NCI-H345 (cell line): ENCODE measurements around the gene MYO1B.

Experiments
- DNase-seq: peaks from one replicate; lab custom pipeline; 2025; lab: John Stamatoyannopoulos, UW

MYO1B gene

DNA sequence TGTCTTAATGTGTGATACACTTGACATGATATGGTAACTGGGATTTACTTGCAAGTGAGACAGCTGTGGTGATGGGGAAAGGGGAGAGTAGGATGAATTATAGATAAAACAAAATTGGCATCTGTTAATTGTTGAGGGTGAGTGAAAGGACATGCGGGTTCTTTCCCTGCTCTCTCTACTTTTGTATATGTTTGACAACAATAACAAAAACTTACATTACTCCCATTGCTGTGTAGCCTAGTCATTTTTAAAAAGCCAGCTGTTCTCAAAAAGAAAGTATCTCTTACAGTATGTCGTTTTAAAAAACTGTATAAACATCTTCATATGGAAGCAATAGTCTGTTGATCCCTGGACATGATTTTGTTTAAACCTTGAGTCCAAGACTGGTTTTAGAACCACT is 117.6 kb downstream of the MYO1B start:
- no peak for DNase-seq

DNA sequence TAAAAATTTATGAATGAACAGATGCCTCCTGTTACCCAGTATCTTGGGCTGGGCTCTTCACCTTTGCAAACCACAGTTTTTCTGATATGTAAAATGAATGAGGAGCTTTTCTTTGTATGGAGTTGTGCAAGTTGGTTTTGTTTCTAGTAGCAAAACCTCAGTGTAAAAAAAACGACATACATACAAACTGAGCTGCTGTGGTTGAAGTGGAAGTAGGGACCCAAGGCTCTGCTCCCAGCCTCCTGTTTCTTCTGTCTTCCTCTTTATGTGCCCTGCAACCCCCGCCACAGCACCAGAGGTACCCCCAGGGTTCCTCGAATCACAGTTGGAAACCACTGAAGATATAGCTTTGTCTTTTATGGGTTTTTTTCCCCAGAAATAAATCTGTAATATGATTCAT is 118.1 kb downstream of the MYO1B start:
- DNase-seq = no peak

DNA sequence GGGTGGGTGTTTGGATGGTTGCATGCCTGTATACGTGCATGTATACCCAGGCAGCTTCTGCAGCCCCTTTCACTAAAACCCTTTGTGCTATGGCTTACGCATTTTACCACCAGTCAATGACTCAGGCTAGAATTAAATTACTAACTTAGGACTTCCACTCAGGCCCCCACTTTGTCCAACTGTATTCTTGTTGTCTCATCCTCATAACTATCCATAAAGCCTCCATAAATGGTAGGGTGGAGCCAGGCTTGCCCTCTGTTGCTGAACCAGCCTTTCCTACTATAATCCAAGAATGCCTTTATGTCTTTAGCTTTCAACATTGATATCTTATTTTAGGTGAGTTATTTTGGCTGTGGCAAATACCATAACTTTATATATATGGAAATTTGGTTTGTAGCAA is 119.9 kb downstream of the MYO1B start:
- no peak for DNase-seq

DNA sequence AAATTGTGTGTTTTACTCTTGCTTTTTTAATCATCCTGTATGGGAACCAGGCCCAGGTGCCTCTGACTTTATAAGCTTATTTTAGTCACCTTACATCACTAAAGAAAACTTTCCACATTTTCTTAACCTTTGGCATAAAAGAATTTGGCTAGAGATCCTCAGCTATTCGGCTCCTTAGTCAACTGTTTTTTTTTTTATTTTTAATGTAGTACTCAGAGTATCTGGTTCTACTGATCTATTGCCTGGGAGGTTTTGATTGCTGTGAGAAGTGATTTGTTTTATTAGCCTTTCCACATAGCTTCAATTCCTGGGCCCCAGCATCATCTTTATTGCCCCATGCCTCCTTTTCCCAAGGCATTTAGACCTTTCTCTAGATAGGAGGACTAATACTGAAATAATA is 121.0 kb downstream of the MYO1B start:
- DNase-seq = no peak

DNA sequence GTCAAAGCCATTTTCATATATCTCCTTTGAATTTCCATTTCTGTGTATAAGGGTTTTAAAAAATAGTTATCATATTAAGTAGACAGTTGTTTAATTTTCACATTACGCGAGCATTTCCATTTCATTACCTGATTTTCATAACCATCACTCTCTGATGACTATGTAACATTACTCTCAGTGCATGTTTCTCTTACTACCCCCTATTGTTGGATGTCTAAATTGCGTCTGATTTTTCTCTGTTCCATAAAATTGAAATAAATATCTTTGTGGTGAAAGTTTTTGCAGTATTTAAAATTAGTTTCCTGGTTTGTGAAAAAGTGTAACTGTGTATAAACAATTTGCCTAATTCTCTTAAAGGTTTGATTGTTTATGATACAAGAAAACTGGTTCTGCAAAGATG is 123.8 kb downstream of the MYO1B start:
- no peak for DNase-seq

DNA sequence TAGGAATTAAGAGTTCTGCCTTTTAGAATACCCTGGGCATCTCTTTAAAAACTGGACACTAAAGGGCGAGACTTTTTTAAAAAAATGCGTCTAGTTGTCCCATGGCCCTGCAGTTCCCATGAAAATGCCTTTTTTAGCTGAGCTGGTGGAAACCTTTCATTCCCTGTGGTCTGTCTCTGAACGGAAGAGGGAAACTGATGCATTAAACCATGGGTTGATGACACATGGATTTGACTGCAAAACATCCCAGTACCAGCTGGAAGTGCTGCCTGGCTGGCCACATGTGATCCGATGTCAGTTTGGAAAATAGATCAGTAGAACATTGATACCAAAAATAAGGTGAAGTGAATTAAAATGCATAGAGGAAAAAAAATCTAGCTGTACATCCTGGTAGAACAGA is 129.2 kb downstream of the MYO1B start:
- DNase-seq = no peak

DNA sequence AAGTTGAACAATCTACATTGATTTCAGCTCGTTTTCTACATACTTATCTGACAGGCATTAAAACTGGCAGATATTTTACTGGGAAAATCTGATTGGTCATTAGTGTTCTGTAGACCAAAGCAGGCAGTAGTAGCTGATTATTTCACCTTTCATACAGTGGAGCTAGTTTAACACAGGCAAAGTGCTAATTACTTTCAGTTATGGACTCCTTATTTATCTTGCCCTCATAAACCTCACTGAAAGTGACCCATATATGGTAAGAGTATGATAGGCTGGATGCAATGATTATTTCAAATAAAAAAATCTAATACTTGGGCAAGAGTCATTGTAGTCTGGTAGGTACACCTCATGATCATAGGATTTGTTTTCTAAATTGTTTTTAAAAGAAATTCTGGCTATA is 129.7 kb downstream of the MYO1B start:
- DNase-seq = no peak

DNA sequence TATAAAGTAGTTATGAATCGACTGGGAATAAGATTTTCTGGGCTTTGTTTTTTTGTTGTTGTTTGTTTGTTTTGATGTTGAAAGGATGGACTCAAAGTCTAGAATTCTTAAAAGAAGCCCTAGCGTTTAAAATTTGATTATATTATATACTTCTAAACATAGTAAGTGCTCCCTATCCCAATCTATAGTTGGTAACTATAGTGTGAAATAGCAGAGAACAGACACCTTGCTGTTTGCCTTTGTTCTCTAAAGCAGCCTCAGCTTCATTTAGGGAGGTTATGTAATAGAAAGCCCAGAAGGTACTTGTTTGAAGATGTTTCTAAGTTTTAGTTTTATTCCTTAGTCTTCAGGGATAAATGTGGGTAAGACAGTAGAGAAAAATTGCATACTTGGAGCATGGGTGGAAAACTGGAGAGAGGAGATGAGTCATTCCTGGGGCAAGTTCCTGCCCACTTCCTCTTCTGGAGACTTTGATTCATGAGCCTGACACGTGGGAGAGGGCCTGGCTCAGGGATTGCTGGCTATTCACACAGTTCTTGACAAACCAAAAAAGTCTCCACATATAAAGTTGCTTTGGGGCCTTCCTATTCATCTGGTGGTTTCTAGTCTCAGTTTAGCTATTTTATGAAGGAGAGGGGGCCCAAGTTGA is 131.9 kb downstream of the MYO1B start:
- no peak for DNase-seq

DNA sequence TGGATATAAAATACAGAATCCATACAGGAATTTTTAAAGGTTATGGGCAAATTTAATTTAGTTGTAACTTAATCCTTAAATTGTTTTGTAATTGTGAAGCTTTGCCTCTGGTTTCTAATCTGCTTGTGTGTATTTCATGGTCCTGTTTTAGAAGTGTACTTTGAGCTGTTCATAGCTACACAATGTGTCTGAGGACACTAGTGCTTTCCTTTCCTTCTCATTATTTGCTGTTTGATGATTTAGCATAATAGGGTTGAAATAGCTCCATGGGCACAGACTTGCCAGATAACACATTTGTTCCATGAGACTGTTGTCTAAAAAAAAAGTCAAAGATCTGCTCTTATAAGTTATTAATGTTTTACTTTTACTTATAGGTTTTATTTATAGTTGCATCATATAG is 134.2 kb downstream of the MYO1B start:
- no peak for DNase-seq

DNA sequence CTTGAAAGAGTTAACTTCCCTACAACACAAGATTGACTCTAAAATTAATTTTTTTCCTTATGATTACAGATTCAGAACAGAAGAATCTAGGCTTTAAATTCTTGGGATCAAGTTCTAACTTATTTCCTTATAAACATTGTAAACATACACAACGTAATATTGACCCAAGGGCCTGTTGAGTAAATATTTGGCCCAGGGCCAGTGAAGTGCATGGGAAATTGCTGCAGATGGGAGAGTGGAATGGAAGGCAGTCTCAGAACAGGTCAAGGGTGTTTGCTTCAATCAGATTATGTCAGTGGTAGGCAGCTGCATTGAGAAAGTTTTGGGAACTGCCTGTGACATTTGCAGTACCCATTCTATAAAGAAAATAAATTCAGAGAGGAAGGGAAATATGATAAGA is 137.6 kb downstream of the MYO1B start:
- DNase-seq = peak; percentile 48

DNA sequence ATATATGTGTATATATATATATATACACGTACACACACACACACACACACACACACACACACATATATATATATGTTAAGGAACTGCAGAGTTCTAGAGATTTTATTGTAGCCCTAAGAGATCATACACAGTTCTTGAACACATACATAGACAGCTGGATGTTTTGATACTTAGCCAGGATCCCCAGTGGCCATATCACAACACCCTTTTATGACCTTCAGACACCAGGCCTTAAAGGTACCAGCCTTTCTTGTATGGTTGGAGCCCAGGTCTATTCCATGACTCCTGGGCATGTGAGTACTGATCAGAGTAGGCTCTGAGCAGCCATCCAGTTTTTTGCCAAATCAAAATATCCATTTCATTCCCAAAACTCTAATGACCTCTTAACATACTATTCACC is 138.3 kb downstream of the MYO1B start:
- DNase-seq = no peak

DNA sequence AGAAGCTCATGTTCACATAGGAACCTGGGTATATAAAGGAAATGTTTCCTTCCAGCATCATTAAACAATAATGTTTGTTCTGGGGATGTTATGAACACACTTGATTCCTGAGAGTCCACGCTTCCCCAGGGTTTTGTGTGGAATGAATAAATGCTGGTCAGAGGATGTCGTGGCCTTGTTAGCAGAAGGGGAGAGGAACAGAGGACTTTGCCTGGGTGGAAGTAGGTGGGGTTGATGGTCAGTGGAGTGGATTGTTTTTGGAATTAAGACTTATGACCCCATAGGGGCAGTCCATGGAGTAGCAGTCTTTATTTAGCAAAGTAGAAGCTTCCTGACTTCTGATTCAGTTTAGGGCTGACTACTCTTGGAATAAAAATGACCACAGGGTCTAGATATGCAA is 139.6 kb downstream of the MYO1B start:
- DNase-seq = no peak

DNA sequence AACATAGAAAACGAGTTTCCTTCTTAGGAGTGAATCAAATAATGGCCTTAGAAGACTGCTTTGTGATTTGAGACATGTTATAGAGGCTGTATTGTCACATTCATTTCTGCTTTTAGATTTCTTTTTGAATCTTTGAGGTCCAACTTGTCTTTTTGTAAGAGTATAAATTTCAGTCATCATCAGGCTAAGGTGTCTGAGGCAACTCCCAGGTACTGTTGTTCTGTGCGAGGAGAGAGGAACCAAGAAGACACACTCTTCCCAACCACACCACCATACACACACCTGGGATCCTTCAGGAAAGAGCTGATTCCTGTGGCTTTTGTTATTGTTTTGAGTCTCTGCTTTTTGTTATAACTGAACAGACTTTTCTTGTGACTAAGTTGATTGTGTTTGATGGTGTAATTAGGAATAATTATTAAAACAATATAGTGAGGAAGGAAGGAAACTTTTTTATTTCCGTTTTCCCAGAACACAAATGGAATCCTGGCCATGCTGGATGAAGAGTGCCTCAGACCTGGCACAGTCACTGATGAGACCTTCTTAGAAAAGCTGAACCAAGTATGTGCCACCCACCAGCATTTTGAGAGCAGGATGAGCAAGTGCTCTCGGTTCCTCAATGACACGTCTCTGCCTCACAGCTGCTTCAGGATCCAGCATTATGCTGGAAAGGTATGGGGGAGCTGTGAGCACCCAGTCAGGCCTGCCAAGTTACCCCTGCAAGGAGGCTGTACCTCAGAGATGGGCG is 140.4 kb downstream of the MYO1B start:
- DNase-seq = no peak

DNA sequence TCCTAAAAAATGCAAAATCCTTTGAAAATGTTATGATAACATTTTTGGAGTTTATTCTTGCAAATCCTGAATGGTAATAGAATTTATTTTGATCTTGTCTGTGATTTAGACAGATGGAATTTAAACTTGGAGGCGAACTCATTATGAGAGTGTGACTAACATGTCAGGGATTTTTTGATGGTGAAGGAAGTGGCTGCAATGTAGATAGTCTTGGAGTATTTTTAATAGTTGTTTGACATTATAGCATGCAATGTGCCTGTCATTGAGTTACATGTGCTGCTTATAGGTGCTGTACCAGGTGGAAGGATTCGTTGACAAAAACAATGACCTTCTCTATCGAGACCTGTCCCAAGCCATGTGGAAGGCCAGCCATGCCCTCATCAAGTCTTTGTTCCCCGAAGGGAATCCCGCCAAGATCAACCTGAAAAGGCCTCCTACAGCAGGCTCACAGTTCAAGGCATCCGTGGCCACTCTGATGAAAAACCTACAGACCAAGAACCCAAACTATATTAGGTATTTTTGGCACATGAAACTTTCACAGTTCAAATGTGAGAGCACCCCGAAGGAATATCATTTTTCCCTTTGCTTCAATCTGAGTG is 141.8 kb downstream of the MYO1B start:
- no peak for DNase-seq

DNA sequence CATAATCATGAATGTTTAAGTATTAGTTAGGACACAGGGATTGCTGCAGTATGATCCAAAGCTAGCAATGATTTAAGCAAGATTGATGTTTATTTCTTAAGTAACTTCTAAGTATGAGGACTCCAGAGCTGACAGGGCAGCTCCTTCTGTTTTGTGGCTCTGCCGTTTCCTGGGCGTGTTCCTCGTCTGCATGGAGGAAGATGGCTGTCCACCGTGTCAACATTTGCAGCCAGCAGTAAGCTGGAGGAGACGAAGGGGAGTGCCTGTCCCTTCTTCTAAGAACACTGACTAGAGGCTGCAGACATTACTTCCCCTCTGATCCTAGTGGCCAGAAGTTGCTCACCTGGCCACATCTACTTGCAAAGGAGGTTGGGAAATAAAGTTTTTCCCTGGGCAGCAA is 144.1 kb downstream of the MYO1B start:
- DNase-seq = no peak

DNA sequence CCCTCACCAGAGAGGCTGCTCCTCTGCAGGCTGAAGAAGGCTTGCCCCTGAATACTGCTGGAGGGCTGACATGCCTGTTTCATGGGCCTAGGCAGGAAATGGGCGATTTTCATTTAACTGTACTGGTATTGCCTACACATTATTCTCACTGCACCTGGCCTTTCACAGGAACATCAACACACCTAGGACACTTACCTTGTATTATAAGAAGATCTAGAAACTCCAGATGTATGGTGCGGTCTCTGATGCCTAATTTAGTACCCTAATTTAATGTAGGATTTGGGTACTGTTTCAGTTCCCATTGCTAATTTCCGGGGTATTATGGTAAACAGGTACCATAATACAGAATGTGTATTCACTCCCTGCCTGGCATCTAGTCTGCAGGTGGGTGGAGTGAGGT is 146.0 kb downstream of the MYO1B start:
- no peak for DNase-seq

DNA sequence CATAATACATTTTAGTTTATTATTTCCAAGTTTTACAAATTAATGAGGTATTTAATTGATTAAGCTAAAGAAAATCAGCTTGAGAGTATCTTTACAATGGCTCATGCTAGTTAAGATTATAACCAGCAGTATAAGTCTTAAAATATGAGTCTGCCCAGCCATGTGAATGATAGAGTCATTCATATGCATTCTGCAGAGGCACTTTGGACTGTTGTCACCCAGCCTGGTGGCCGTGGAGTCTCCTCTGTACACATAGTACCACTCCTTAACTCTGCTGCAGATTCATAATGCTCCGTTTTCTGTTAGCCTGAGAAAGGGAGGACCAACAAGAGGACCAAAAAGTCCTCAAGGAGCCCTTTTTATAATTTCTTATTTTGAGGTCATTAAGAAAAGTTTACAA is 148.8 kb downstream of the MYO1B start:
- no peak for DNase-seq

DNA sequence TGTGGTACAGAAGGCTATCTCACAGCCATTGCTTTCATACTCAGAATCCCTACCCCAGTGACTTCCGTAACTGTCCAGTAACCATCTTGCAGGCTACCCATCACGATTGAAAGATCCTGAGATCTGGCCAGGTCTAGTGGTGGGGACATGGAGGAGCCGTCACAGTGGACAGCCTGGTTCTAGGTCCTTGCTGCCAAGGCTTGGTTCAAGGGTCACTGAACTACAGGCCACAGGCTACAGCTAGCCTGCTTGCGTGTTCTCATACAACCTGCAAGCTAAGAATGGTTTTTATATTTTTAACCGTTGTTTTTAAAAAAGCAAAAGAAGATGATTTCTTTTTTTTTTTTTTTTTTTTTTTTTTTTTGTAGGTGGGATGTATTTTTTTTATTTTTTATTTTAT is 151.6 kb downstream of the MYO1B start:
- DNase-seq = no peak

DNA sequence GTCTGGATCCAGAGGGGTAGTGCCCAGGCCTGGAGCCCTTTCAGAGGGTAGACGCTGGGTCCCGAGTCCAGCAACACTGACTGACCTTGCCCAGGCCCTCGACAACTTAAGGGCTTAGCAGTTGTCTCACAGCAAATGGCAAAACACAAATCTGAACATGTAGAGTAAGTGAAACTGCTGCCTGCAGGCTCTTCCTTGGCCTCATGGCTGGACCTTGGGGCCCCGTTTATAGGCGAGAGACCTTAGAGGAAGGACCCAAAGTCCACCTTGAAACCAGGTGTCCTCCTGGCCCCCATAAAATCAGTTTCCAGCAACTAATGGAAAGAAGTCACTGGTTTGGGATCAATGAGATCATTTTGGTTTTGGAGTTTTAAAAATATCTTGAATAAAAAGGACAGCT is 154.4 kb downstream of the MYO1B start:
- no peak for DNase-seq

DNA sequence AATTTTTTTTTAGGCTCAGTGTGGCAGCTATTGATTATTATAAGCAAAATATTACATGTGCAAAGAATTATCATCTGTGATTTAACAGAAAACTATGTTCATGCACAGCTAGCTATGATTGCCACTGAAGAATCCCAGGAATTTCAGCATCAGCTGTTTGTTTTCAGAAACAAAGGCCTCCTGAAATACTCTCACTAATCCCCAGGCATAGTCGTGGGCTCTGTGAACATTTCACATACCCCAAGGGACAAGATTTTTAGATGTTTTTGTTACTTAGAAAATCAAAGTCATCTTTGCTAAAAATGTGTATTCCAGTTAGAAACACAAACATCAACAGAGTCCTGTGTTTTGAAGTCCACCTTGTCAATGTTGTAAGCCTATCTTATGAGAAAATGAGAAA is 156.1 kb downstream of the MYO1B start:
- DNase-seq = no peak

DNA sequence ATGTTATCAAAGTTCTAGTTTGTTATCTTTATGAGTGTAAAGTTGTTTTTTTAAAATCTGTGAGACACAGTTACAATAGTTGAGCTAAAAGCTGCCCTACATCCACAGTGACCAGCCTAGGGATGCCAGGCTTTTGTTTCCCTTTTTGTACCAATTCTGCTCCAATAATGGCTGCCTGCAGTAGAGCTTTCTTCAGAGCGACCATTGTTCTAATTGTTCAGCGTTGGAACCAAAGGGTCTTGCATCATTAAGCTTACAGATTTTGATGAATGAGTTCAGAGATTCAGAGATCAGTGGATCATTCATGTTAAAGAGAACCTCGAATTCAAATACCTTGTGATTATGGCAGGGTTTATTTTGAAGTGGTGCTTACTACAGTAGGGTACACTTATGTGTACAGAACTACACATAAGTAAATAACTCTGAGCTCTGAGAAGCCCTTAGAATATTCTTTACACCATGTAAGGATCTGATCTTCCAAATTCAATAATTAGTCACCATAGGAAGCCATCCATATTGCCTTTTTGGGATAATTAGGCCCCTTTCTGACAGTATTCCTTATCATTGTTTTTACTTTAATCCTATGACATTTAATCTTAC is 157.9 kb downstream of the MYO1B start:
- DNase-seq = no peak

DNA sequence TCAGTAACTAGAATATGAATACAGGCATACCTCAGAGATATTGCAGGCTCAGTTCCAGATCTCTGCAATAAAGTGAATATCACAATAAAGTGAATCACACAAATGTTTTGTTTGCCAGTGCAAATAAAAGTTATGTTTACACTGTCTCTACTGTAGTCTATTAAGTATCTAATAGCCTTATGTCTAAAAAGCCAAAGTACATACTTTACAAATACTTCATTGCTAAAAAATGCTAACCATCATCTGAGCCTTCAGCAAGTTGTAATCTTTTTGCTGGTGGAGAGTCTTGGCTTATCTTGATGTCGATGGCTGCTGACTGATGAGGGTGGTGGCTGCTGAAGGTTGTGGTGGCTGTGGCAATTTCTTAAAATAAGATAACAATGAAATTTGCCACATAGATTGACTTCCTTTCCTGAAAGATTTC is 159.4 kb downstream of the MYO1B start:
- no peak for DNase-seq

DNA sequence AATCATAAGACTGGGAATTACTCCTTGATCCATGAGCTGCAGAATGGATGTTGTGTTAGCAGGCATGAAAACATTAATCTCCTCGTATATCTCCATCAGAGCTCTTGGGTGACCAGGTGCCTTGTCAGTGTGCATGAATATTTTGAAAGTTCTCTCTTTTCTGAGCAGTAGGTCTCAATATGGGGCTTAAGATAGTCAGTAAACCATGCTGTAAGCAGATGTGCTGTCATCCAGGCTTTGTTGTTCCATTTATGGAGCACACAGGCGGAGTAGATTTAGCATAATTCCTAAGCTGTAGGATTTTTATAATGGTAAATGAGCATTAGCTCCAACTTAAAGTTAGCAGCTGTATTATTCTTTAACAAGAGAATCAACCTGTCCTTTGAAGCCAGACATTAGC is 160.3 kb downstream of the MYO1B start:
- DNase-seq = no peak
